ENCODE results near the gene FAM53C. TPM values are rescaled to one million over a fixed set of nuclear protein-coding genes. Genes with fewer than 3 reads are reported as not detected.

Gene FAM53C
- total RNA-seq, 4 donors from 2014 or later, result 12.1 to 14.2 (median 13.4) TPM

GRCh38 chr5:138354926-138355378 is 16.9 kb downstream of the FAM53C start:
- Histone ChIP-seq H3K27me3 (no peaks in the 10 kb centered on the region), H3K27ac (peak overlapping the region in 3 of 4 donors; percentile 97 to 99 (median 97)), H3K4me1 (peaks cover 8 to 52% (median 23%) of the 10 kb centered on the region in 3 donors), H3K9me3 (peaks cover 0 to 6% (median 5%) of the 10 kb centered on the region in 3 donors), H3K4me3 (peak overlapping the region in 3 of 4 donors; percentile 88 to 98 (median 97)), H3K36me3 (no peaks in the 10 kb centered on the region)
- intact Hi-C loops (cut with DNase I), result no loop called here
- TF ChIP-seq POLR2A (IDR thresholded peaks at IDR 0.05) (no peak), CTCF (IDR thresholded peaks at IDR 0.05) (no peak)
- whole genome bisulfite sequencing, 2 donors, result 15 to 19% methylated on average over 6 of the region's 6 CpGs
- no peak for DNase-seq

GRCh38 chr5:138359621-138360020 is 21.6 kb downstream of the FAM53C start:
- no peaks in the 10 kb centered on the region for H3K27me3 ChIP-seq
- H3K27ac ChIP-seq, result no peak overlapping the region
- 81 to 85% methylated on average over 3 of the region's 3 CpGs for WGBS, 2 donors
- H3K36me3 ChIP-seq, result no peaks in the 10 kb centered on the region
- H3K9me3 ChIP-seq, result no peaks in the 10 kb centered on the region
- H3K4me1 ChIP-seq, result peaks cover 1 to 51% (median 19%) of the 10 kb centered on the region in 3 donors
- DNase-seq, result no peak
- H3K4me3 ChIP-seq, result no peak overlapping the region
- TF ChIP-seq CTCF (IDR thresholded peaks at IDR 0.05), result no peak
- no peak for TF ChIP-seq POLR2A (IDR thresholded peaks at IDR 0.05)
- intact Hi-C loops (cut with DNase I), result no loop called here

DNA sequence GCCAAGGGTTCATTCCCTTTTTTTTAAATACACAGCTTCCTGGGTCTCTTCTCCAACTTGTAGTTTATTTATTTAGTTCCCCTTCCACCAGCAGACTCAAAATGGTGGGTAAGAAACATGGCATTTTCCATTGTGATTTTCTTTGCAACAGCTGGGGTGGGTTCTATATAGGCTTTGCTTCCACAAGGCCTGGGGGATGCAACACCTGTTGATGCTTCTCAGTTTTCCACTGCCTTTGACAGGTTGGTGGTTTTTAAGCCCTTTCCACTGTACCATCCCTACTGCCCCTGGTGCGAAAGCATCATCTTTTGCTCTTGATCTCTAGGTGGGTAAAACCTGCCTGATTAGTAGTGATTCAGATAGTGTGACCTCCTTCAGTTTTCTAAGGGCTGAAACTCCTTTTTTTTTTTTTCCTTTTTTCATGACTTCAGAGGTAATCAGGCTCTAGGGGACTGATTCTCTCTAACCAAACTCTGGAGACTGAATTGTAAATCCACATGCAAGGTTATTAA is 22.9 kb downstream of the FAM53C start:
- Histone ChIP-seq H3K27ac (no peak overlapping the region), H3K27me3 (no peaks in the 10 kb centered on the region), H3K4me3 (no peak overlapping the region), H3K4me1 (peaks cover 0 to 41% (median 9%) of the 10 kb centered on the region in 3 donors), H3K9me3 (no peaks in the 10 kb centered on the region), H3K36me3 (no peaks in the 10 kb centered on the region)
- 80 to 86% methylated on average over 1 of the region's 1 CpG for WGBS, 2 donors
- no peak for TF ChIP-seq POLR2A (IDR thresholded peaks at IDR 0.05)
- no peak for TF ChIP-seq CTCF (IDR thresholded peaks at IDR 0.05)
- DNase-seq, result no peak
- intact Hi-C loops (cut with DNase I), result no loop called here

GRCh38 chr5:138364576-138364975 is 26.5 kb downstream of the FAM53C start:
- intact Hi-C loops (cut with DNase I), result no loop called here
- WGBS, 2 donors, result 90 to 100% methylated on average over 1 of the region's 1 CpG
- peaks cover 4 to 55% (median 4%) of the 10 kb centered on the region in 3 donors for H3K4me1 ChIP-seq

More at GRCh38 chr5:138364576-138364975, 26.5 kb downstream of the FAM53C start:
- TF ChIP-seq CTCF (IDR thresholded peaks at IDR 0.05) (no peak), POLR2A (IDR thresholded peaks at IDR 0.05) (no peak)
- no peaks in the 10 kb centered on the region for H3K27me3 ChIP-seq
- no peaks in the 10 kb centered on the region for H3K9me3 ChIP-seq
- H3K27ac ChIP-seq, result no peak overlapping the region
- no peak overlapping the region for H3K4me3 ChIP-seq
- H3K36me3 ChIP-seq, result no peaks in the 10 kb centered on the region
- DNase-seq, result no peak

All from esophagus squamous epithelium (tissue), 5 donors.